Fibroblast of skin of right quadriceps (primary cell): ENCODE data around the gene DLEC1.
"Not testable (repeated sequence)": the region's sequence is repeated elsewhere in the genome, so short reads cannot be mapped to it uniquely, and the experiment has no call there.

ENCODE experiments used
- DNase-seq: peaks from one replicate; pipeline ENCODE4 v3.0.0-alpha.2; 2013

DLEC1 gene

DNA sequence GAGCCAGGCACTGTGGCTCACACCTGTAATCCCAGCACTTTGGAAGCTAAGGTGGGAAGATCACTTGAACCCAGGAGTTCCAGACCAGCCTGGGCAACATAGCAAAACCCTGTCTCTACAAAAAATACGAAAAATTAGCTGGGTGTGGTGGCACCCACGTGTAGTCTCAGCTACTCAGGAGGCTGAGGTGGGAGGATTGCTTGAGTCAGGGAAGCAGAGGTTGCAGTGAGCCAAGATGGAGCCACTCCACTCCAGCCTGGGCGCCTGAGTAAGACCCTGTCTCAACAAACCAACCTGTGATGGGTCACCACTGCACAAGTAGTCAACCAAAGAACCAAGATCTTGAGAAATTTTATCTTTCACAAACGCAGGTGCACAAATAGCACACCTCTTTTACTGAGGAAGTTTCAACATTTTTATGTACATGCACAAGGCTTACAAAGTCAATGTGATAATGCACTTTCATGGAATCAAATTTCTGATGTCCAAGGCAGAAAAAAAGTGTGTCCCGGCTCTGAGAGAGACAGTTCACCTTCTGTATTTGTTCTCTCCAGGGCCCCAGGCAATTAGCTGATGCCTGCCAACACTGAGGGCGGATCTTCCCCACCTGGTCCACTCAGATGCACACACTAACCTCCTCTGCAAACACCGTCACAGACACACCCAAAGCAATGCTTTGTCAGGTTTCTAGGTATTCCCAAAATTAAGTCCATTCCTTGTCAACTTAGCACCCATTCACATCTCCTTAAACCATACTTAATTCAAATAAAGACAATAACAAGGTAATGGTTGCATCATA, 85.5 kb downstream of the DLEC1 start:
- DNase-seq = no peak

DNA sequence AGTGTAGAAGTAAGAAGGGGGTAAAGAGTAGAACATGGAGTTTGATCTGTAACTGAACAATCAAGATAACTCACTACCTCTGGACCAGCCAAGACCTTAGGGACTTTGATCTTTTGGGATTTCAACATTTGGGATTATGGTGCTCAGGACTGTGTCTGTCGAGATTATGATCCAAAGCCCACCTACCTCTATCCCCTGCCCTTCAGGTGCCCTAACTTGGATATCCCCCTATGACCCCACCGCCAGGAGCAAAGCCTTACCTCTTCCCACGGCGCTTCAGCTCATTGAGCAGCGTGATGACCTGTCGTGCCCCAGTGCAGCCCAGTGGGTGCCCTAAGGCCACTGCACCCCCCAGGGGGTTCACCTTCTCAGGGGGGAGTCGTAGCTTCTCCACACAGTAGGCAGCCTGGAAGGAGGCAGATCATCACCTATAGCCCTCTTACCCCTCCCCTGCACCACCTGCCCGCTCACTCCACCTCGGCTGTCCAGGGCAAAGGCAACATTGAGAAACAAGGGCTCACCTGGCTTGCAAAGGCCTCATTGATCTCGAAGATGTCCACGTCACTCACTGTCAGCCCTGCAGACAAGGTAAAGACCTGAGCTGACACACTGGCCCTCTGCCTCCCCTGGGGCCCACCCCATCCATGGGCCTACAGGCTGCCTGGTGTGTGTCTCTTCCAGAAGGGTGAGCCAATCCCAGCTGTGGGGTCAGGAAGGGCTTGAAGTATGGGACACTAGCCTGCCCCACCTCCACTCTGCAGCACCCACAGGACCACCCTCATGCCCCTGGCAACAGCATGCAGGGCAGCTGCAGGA, 86.5 kb downstream of the DLEC1 start:
- DNase-seq = no peak

DNA sequence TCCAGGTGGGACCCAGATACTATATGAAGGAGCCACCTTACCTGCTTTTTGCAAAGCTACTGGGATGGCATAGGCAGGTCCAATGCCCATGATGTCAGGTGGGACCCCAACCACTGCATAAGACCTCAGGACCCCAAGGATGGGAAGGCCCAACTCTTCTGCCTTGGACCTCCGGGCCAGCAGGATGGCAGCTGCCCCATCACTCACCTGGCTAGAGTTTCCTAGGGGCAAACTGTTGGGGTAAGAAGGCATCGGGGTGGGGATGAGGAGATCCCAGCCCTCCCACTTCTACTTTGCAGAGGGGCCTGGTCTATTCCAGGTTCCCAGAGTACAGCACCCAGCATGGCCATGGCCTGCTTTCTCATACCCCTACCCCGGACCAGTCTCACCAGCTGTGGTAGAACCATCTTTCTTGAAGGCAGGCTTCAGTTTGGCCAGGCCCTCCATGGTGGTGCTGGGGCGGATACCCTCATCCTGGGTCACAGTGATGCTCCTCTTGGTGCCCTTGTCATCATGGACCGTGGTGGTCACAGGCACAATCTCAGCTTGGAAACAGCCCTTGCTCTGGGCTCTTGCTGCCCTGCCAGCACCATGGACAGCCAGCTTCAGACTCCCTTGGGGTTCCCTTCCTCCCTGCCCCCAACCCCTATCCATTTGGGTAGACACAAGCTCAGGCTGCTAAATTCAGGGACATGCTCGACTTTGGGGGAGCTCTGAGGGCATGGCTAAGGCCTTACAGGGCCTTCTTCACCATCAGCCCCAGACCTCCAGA, 87.3 kb downstream of the DLEC1 start:
- no peak for DNase-seq

DNA sequence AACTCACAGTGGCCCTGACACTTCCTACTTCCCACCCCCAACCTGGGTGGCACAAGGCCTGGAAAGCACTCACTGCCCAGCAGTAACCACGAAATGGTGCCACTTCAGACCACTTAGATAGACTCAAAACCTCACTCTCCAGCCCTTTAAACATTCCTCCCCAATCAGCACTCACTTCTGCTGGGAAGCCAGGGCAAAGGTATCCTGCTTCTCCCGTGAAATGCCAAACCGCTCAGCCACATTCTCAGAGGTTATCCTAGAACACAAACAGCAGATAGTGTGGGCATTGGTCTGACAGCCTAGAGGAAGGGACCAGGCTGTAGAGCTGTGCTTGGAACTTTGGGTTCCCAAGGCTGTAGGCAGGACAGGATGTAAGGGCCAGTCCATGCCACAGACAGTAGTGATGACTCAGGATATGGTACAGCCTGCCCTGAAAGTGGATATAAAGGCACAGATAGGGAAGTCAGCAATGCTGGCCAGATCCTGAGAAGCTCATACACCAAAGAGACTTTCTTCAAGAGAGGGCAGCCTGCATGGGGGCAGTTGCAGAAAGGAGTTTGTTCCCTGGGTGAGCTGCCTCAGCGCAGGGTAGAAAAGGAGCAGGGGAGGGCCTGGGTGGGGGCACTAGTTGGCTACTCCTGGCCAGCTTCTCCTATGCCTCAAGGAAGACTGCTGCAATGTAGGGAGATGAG, 88.7 kb downstream of the DLEC1 start:
- no peak for DNase-seq

DNA sequence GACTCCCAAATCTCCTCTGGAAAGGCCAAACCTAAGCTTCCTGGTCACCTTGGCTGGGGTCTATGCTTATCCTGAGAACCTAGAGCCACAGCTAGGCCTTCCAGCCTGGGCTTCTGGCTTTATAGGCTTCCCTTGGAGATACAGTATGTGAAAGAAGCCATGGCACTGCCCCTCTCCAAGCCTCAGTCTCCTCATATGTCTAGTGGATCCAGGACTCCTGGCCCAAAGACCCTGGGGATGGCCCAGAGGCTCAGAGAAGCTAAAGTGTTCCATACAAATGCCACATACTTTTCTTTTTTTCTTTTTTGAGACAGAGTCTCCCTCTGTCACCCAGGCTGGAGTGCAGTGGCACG, 89.3 kb downstream of the DLEC1 start:
- no peak for DNase-seq

DNA sequence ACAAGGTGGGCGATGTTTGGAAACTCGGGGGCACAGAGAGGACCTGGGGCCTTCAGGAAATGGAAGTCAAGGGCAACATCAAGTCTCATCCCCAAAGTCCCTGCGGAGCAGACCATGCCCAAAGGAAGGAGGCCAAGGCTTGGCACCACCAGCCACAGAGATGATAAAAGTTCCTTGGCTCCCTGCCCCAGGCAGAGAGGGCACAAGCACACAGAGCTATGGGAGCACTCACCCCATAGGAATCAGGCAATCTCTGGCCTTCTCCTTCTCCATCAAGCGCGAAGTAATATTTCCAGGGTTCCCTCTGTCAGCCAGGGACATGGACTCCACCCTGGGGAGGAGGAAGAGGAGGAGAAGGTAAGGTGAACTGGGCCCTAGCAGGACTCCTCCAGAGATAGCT, 90.0 kb downstream of the DLEC1 start:
- DNase-seq = no peak

DNA sequence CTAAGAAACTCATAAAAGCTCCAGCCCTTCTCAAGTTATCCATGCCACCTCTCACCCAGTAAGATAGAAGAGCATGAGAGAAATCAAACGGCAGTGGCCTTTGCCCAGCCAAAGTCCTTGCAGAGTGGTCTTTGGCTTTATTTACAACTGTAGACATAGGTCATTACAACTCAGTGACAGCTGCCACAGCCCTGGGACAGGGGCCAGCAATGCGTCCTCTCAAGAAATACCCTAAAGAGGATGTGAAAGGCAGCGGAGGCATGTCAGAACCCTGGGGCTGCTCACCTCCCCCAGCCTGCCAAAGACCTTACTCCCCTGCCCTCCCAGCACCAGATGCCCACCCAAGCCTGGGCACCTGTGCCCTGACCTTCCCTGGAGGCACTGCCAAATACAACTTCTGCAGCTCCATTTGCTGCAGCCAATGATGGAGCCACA, 91.6 kb downstream of the DLEC1 start:
- DNase-seq = no peak

DNA sequence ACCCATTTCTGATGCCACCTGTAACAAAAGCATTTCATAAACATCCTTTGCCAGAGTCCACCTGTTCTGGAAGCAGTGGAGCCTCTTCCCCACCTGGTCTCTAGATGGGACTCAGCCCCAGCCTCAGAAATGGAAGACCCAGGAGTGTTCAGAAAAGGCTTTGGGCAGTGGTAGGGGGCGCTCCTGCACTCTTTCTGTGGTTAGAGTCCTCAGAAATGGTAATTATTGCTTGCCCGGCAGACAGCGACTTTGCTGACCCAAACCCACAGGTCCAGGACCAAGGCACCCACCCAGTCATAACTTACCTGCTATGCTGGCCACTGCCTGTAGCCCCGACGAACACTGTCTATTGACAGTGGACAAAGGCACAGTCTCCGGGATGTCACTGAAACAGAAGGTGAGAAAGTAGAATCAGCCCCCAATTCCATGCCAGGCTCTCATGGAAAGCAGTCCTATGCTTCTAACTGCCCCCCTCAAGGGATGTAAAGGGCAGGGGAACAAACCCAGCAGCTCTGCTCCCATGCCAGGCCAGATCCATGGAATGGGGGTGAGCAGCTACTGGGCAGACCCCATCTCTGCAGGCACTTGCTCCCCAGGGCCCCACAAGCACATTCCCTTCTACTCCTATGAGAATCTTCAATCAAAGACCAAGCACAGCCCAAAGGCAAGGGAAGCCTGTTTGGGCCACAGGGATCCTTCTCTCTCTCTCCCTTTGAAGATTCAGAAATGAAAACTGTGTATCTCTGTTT, 92.8 kb downstream of the DLEC1 start:
- DNase-seq = peak; percentile 29

DNA sequence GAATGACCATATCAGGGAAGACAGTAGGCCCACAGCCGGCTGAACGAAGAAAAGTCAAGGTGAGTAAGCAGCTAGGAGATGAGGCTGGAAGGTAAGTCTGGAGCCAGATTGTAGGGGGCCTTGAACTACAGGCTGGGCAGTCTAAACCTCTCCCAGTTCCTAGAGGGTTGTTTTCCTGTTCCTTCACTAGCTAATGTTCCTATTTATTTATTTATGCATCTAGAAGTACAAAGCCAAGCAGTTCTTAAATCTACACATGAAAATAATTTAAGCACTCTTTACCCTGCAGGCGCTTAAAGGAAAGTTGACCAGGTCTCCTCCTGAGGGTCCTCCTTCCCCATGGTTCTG, 94.2 kb downstream of the DLEC1 start:
- no peak for DNase-seq

DNA sequence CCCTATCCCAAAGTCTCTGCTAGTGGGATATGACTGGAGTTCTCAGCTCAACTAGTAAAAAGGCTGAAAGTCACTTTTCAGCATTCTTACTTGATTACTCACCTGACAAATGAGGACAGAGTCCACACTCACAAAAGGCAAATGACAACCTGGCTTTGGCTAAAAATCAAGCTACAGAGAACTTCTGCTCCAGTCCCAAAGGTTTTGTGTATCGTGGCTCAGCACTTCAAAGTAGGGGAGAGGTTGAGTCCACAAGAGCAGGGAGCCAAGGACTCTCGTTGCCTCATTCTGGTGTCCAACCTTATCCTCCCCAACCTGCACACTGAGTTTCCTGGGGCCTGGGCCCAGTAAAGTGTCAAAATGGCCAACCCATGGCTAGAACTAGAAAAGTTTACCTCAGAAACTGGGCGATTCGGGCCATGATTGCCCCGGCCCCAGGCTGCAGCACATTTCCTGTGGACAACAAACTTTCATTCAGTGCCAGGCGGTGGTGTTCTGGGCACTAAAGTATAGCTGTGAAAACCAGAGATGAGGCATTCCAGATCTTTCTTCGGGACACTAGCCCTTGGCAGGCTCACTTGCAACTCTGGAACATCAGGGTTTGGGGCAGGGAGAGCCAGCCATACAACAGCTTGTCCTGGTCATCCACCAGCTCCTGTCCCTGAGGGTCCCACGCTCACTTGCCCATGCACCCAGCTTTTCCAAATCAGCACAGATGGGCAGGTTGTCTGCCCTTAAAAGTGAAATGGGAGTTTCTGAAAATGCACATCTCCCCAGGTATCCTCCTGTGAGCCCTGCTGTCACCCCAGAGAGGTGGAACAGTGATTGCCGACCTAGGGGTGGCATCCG, 94.8 kb downstream of the DLEC1 start:
- DNase-seq = peak; percentile 6

DNA sequence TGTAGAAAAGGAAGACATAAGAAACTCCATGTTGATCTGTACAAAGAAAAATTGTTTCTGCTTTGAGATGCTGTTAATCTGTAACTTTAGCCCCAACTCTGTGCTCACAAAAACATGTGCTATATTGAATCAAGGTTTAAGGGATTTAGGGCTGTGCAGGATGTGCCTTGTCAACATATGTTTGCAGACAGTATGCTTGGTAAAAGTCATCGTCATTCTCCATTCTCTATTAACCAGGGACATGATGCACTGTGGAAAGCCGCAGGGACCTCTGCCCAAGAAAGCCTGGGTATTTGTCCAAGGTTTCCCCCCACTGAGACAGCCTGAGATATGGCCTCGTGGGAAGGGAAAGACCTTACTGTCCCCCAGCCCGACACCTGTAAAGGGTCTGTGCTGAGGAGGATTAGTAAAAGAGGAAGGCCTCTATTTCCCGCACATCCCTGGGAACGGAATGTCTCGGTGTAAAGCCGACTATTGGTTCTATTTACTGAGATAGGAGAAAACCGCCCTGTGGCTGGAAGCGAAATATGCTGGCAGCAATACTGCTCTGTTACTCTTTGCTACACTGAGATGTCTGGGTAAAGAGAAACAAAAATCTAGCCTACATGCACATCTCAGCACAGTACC, 95.6 kb downstream of the DLEC1 start:
- not testable (repeated sequence) for DNase-seq

DNA sequence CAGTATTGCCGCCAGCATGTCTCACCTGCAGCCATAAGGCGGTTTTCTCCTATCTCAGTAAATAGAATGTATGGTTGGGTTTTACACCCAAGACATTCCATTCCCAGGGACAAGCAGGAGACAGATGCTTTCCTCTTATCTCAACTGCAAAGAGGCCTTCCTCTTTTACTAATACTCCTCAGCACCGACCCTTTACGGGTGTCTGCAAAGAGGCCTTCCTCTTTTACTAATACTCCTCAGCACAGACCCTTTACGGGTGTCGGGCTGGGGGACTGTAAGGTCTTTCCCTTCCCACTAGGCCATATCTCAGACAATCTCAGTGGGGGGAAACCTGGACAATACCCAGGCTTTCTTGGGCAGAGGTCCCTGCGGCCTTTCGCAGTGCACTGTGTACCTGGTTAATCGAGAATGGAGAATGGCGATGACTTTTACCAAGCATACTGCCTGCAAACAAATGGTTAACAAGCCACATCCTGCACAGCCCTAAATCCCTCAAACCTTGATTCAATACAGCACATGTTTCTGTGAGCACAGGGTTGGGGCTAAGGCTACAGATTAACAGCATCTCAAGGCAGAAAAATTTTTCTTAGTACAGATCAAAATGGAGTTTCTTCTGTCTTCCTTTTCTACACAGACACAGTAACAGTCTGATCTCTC, 96.7 kb downstream of the DLEC1 start:
- not testable (repeated sequence) for DNase-seq

DNA sequence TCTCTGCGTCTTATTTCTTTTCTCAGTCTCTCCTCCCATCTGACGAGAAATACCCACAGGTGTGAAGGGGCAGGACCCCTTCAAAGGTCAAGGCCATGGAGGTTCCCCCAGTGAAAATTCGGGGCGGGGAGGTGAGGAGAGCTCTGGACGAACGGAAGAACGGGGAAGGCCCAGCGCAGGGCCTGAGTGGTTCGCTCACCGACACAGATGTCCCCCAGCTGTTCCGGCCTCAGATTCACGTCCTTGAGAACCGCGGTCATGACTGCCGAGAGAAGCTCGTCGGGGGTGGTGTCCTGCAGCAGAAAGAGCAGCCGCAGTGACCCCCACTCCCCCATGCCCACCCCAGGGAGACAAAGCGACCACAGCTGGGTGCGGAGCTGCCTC, 97.4 kb downstream of the DLEC1 start:
- no peak for DNase-seq

DNA sequence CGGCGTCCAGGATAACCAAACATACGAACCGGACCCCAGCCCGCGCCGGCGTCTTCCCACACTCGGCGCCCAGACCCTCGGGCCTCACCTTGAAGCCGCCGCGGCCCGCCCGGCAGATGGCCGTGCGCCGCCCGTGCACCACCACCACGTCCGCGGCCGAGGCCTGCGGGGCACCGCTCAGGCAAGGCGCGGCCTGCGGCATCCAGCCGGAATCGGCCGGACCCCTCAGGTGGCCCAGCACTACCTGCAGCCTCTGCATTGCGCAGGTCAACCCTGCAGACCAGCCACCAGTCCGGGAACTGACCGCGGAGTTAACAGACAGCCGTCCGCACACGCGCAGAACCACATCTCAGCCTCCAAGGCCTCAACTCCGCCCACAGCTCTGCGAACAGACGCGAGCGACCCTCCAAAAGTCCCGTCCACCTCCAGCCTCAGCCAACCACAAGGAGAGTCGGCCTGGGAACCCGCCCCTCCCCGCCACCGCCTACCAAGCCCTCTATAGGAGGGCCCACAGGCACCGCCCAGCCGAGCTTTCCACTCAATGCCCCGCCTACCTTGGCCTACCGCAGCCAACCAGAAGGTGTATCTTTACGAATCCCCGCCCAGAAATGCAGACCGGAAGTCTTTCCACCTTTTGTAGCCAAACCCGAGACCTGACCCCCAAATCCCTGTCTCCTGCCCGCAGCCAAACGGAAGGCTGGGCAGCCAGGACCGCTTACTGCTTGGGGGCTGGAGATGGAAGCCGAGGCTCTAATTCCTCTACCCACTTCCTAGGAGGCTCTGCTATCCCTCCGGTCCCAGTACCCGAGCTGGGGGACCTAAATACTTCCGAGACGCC, 98.0 kb downstream of the DLEC1 start, which contains the start of gene ACAA1:
ACAA1 (minus strand) TSS at position 351 of the 838 bp plus-strand sequence; CDS start at position 259, 92 bp downstream.
- DNase-seq = peak; percentile 98

DNA sequence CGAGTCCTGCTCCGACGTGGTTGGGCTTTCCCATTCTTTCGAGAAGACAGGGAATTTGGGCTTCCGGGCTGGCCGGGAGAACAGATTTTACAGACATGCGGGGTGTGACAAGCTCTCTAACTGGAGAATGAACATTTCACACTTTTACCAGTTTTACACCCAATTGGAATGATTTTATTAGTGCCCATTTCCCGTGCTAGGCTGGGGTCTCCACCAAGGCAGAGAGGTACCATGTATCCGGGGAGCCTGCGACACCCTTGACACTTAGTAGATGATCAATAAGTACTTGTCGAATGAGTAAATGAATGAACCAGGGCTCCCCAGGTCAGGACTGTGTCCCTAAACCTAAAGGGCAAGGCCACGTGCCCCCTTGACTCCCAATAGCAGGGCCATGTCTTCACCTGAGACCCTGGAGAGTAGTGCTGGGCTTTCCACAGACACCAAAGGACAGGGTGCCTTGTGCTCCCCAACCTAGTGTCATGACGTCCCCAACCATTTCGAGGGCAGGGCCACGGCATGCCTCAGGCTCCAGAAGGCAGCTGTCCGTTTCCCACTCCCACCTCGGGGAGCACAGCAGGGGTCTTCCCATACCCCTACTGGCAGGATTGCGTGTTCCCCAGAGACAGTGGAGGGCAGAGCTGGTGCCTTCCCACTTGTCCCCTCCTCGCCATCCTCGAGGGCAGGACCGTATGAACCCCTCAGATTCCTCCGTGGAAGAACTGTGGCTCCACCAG, 98.8 kb downstream of the DLEC1 start:
- DNase-seq = peak; percentile 12

DNA sequence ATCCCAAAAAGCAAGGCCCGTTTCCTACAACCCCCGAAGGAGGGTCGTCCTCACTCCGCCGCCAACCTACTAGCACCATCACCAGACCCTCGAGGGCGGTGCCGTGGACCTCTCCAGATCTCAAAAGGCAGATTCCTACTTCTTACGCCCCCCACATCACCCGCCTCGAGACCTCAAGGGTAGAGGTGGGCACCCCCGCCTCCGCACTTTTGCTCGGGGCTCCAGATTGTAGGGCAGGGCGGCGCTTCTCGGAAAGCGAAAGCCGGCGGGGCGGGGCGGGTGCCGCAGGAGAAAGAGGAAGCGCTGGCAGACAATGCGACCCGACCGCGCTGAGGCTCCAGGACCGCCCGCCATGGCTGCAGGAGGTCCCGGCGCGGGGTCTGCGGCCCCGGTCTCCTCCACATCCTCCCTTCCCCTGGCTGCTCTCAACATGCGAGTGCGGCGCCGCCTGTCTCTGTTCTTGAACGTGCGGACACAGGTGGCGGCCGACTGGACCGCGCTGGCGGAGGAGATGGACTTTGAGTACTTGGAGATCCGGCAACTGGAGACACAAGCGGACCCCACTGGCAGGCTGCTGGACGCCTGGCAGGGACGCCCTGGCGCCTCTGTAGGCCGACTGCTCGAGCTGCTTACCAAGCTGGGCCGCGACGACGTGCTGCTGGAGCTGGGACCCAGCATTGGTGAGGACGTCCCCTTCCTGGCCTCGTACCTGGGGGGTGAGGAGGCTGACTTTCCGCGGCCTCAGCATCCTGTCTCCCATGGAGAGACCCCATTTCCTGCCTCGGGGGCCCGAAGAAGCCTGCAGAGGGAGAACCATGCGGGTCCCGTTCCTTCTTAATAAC, 99.6 kb downstream of the DLEC1 start, which contains the start of gene MYD88:
MYD88 (plus strand) TSS at position 313 of the 842 bp plus-strand sequence; CDS start at position 353, 40 bp downstream.
- peak; percentile 54 for DNase-seq

DNA sequence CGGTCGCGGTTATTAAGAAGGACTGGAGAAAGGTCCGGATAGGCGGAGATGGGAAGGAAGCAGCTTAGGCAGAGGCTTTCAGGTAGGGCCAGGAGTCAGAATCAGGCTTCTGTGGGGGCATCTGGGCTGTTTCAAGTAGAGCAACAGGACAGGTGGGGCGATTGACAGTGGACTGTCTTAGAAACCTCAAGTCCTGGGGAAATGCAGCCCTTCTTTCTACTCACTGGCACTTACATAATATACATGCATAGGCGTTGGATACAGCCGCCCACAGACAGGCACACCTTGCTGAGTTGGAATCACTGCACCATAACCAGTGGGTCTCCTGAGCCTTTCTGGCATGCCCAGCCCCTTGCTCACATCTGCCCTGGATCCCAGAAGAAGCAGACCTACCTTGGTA, 100.2 kb downstream of the DLEC1 start:
- no peak for DNase-seq
